Activated naive CD4-positive, alpha-beta T cell treated with Interleukin-2 at 50 U/mL for 16 hours (primary cell): Measurements from ENCODE around the gene BICDL1.
"Not testable (repeated sequence)": the region's sequence is repeated elsewhere in the genome, so short reads cannot be mapped to it uniquely, and the experiment has no call there.

ENCODE experiments used
- DNase-seq: peaks from one replicate; pipeline ENCODE4 v3.0.0-alpha.2; 2020

Gene BICDL1

GRCh38 chr12:119988472-119989360, at the start of gene BICDL1:
Gene BICDL1, plus strand, starts transcription at chr12:119989236. Its CDS starts 633 bp downstream, at chr12:119989869.
- DNase-seq, result peak; percentile 99

- DNase-seq, result no peak
These were observed 48.1 kb upstream of the BICDL1 start for GRCh38 chr12:119940897-119941296.

- DNase-seq, result no peak
These were observed 46.6 kb upstream of the BICDL1 start for GRCh38 chr12:119942386-119942785.

- no peak for DNase-seq
These were observed 42.8 kb upstream of the BICDL1 start for GRCh38 chr12:119946213-119946612.

GRCh38 chr12:119949145-119949544, 39.9 kb upstream of the BICDL1 start:
- no peak for DNase-seq

- DNase-seq, result no peak
These were observed 39.4 kb upstream of the BICDL1 start for GRCh38 chr12:119949594-119949993.

- DNase-seq, result no peak
These were observed 33.0 kb upstream of the BICDL1 start for GRCh38 chr12:119956047-119956446.

- no peak for DNase-seq
These were observed 31.9 kb upstream of the BICDL1 start for GRCh38 chr12:119957135-119957534.

GRCh38 chr12:119959435-119959834, 29.6 kb upstream of the BICDL1 start:
- DNase-seq, result no peak

- no peak for DNase-seq
These were observed 24.9 kb upstream of the BICDL1 start for GRCh38 chr12:119964123-119964522.

GRCh38 chr12:119964929-119965328, 24.1 kb upstream of the BICDL1 start:
- no peak for DNase-seq

GRCh38 chr12:119980242-119980641, 8.8 kb upstream of the BICDL1 start:
- no peak for DNase-seq

GRCh38 chr12:119980702-119981101, 8.3 kb upstream of the BICDL1 start:
- not testable (repeated sequence) for DNase-seq

- no peak for DNase-seq
These were observed 310 bp downstream of the BICDL1 start for GRCh38 chr12:119989361-119989730.

- DNase-seq, result peak; percentile 74
These were observed 820 bp downstream of the BICDL1 start for GRCh38 chr12:119989731-119990381.

GRCh38 chr12:119990382-119990874, 1.4 kb downstream of the BICDL1 start:
- DNase-seq, result peak; percentile 42

- no peak for DNase-seq
These were observed 3.2 kb downstream of the BICDL1 start for GRCh38 chr12:119992129-119992705.

- DNase-seq, result no peak
These were observed 6.0 kb downstream of the BICDL1 start for GRCh38 chr12:119994892-119995658.

- DNase-seq, result no peak
These were observed 7.4 kb downstream of the BICDL1 start for GRCh38 chr12:119996417-119996816.

- DNase-seq, result no peak
These were observed 9.6 kb downstream of the BICDL1 start for GRCh38 chr12:119998471-119999245.

- DNase-seq, result no peak
These were observed 11.5 kb downstream of the BICDL1 start for GRCh38 chr12:120000556-120000955.
